Mesothelial cell of epicardium (in vitro differentiated cells): ENCODE data around the gene SPRING1. TPM values are rescaled to one million over a fixed set of nuclear protein-coding genes. Genes with fewer than 3 reads are reported as not detected.

ENCODE experiments used
- DNase-seq, 2 experiments: peaks; one replicate each; pipeline ENCODE4 v3.0.0; 2021; ENCODE audit warnings: low spot score in 2 of 2; ENCODE audit not compliant: unreplicated experiment in 2 of 2
- H3K27ac Mint-ChIP-seq: 2 replicates; pipeline ENCODE4 v1.8.0; 2021; ENCODE audit warnings: mixed read lengths
- H3K27me3 Mint-ChIP-seq: 2 replicates; pipeline ENCODE4 v1.8.0; 2021; ENCODE audit warnings: low read depth, mixed read lengths
- H3K36me3 Mint-ChIP-seq: 2 replicates; pipeline ENCODE4 v1.8.0; 2021; ENCODE audit warnings: mixed read lengths
- H3K4me1 Mint-ChIP-seq: 2 replicates; pipeline ENCODE4 v1.8.0; 2021; ENCODE audit warnings: mixed read lengths
- H3K4me3 Mint-ChIP-seq: 2 replicates; pipeline ENCODE4 v1.8.0; 2021; ENCODE audit warnings: mild to moderate bottlenecking, moderate library complexity, mixed read lengths
- H3K9me3 Mint-ChIP-seq: 2 replicates; pipeline ENCODE4 v1.8.0; 2021; ENCODE audit warnings: mixed read lengths
- total RNA-seq: library from RNA; stranded (reverse); gene quantifications from 3 replicates; pipeline ENCODE4 v1.2.1, GENCODE V29; 2021
- TF ChIP-seq, protein P1 (sequence below): fragments of 200-600 bp; sonication (generic); IDR thresholded peaks from one replicate; pipeline ENCODE4 v1.5.0; 2021; ENCODE audit warnings: antibody characterized with exemption; ENCODE audit not compliant: unreplicated experiment

SPRING1 gene
- total RNA-seq, 1 donor from 2014 or later, result 34.3 TPM

DNA sequence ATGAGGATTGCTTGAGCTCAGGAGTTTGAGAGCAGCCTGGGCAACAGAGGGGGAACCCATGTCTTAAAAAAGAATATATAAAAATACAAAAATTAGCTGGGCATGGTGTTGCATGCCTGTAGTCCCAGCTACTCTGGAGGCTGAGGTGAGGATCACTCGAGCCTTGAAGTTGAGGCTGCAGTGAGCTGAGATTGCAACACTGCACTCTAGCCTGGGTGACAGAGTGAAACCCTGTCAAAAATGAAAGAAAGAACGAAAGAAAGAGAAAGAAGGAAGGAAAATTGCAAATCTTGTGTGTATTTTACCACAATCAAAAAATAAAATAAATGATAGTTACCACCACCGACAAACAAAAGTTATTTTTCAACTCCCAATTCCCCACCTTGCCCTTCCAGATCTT is 45.3 kb downstream of the SPRING1 start:
- TF ChIP-seq, protein P1, sequence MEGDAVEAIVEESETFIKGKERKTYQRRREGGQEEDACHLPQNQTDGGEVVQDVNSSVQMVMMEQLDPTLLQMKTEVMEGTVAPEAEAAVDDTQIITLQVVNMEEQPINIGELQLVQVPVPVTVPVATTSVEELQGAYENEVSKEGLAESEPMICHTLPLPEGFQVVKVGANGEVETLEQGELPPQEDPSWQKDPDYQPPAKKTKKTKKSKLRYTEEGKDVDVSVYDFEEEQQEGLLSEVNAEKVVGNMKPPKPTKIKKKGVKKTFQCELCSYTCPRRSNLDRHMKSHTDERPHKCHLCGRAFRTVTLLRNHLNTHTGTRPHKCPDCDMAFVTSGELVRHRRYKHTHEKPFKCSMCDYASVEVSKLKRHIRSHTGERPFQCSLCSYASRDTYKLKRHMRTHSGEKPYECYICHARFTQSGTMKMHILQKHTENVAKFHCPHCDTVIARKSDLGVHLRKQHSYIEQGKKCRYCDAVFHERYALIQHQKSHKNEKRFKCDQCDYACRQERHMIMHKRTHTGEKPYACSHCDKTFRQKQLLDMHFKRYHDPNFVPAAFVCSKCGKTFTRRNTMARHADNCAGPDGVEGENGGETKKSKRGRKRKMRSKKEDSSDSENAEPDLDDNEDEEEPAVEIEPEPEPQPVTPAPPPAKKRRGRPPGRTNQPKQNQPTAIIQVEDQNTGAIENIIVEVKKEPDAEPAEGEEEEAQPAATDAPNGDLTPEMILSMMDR, result no peak
- H3K4me3 Mint-ChIP-seq, result no peak overlapping the region
- peaks cover 34% of the 10 kb centered on the region for H3K27me3 Mint-ChIP-seq
- H3K36me3 Mint-ChIP-seq, result no peaks in the 10 kb centered on the region
- DNase-seq, result no peak
- no peak overlapping the region for H3K27ac Mint-ChIP-seq
- H3K4me1 Mint-ChIP-seq, result peaks cover 27% of the 10 kb centered on the region
- H3K9me3 Mint-ChIP-seq, result no peaks in the 10 kb centered on the region

DNA sequence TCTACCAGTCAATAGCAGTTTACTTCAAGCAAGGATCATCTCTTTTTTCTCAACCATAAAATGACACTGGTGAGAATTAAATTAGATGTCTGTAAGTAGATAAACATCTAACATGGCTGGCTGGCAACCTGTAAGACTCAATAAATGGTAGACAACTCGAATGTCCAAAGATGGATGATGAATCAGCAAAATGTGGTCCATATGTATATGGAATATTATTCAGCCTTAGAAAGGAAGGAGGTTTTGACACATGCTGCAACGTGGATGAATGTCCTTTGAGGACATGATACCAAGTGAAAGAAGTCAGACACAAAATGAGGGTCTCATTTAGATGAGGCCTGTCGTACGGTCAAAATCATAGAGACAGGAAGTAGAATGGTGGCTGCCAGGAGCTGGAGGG is 46.2 kb downstream of the SPRING1 start:
- Mint-ChIP-seq H3K27ac (no peak overlapping the region), H3K36me3 (no peaks in the 10 kb centered on the region), H3K4me3 (no peak overlapping the region), H3K9me3 (no peaks in the 10 kb centered on the region), H3K4me1 (peaks cover 24% of the 10 kb centered on the region), H3K27me3 (peaks cover 34% of the 10 kb centered on the region)
- no peak for DNase-seq
- TF ChIP-seq, protein P1, result no peak

DNA sequence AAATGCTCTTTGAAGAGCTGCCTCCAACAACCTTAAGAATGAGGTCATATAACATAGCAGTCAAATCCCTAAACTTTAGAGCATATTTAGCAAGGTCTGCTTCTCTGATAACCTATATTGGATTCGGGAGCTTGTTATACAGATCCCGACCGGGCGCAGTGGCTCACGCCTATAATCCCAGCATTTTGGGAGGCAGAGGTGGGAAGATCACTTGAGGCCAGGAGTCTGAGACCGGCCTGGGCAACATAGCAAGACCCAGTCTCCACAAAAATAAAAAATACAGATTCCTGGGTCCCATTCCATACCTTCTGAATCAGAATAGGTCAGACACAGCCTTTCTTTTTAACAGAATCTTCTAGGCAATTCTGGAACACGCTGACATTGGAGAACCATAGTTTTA is 46.7 kb downstream of the SPRING1 start:
- H3K9me3 Mint-ChIP-seq, result no peaks in the 10 kb centered on the region
- TF ChIP-seq, protein P1, result no peak
- H3K4me3 Mint-ChIP-seq, result no peak overlapping the region
- H3K36me3 Mint-ChIP-seq, result no peaks in the 10 kb centered on the region
- H3K27ac Mint-ChIP-seq, result no peak overlapping the region
- peaks cover 24% of the 10 kb centered on the region for H3K4me1 Mint-ChIP-seq
- no peak for DNase-seq
- peaks cover 34% of the 10 kb centered on the region for H3K27me3 Mint-ChIP-seq

DNA sequence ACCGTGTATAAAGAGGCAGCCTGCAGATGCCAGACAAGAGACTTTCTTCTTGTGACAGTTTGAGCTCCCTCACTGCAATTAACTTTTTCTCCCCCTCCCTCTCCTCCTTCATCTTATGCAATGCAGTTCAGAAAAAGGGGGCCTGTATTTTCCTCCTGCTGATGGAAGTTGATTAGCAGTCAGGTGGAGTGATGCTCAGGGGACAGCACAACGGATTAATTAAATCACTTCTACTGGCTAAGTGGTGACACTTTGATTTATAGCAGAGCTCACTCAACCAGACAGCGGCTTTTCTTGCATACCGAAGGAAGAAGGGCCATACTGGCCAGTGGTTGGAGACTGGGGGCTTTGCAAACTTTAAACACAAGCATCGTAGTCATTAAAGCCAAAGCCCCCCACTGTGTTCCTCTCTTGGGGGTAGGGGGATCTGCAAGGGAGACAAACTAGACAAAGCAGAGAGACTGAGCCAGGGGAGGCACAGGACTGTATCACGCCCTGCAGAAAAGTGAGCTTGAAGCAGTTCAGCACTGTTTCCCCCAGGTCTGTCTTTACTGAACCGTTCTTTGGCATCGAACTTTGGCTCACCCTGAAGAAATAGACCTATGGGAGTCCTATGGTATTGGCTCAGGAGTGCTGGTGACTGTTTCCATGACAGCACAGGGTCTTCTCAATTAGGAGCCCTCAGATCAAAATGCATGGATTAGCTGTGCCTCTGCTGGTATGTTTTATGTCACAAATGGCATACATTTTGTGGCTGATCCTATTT is 47.7 kb downstream of the SPRING1 start:
- DNase-seq, result no peak
- Mint-ChIP-seq H3K4me3 (no peak overlapping the region), H3K4me1 (peaks cover 24% of the 10 kb centered on the region), H3K9me3 (no peaks in the 10 kb centered on the region), H3K27me3 (peaks cover 29% of the 10 kb centered on the region), H3K36me3 (no peaks in the 10 kb centered on the region), H3K27ac (no peak overlapping the region)
- TF ChIP-seq, protein P1, result no peak

DNA sequence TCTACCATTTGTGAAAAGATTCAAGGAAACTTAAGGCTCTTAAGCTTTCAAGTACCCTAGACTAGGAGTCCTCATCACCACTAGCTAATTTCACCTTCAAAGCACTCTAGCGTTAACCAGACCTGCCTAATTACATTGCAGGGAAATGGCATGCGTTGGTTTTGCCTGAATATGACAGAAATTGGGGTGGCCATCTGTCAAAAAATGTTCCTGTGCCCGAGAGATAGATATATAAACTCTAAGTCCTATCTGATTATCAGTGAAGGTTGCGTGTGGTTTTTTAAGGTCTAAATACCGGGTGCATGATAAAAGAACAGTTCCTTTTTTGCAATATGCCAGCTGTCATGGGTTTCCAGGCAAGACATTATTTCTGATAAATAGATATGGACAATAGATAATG is 48.3 kb downstream of the SPRING1 start:
- no peak overlapping the region for H3K27ac Mint-ChIP-seq
- H3K36me3 Mint-ChIP-seq, result no peaks in the 10 kb centered on the region
- TF ChIP-seq, protein P1, result no peak
- H3K4me1 Mint-ChIP-seq, result peaks cover 22% of the 10 kb centered on the region
- H3K27me3 Mint-ChIP-seq, result peaks cover 22% of the 10 kb centered on the region
- DNase-seq, result no peak
- H3K4me3 Mint-ChIP-seq, result no peak overlapping the region
- no peaks in the 10 kb centered on the region for H3K9me3 Mint-ChIP-seq

Other genes with a start within 250 kb of the SPRING1 start
- gene MAP1LC3B2, start 178.7 kb downstream of the SPRING1 start, total RNA-seq, result 4.5 to 7.1 TPM (median 5.4 TPM) in 3 replicates
- 27.7 to 33.2 TPM (median 32.5 TPM) in 3 replicates for gene RNFT2, start 246 bp upstream of the SPRING1 start, total RNA-seq
- 3.5 to 4.4 TPM (median 4.3 TPM) in 3 replicates for gene HRK, start 143.4 kb upstream of the SPRING1 start, total RNA-seq
- gene FBXW8, start 172.9 kb upstream of the SPRING1 start, total RNA-seq, result 38.1 to 40.1 TPM (median 40.0 TPM) in 3 replicates